HG02884 (cell line): Measurements from ENCODE around the gene ABHD2.
"Not testable (repeated sequence)": the region's sequence is repeated elsewhere in the genome, so short reads cannot be mapped to it uniquely, and the experiment has no call there.

Source experiments
- ATAC-seq: cut with Tn5 transposase; IDR thresholded peaks from one replicate; pipeline ENCODE4 v1.9.1; 2021; ENCODE audit warnings: mild to moderate bottlenecking, moderate library complexity; ENCODE audit not compliant: unreplicated experiment

Gene ABHD2

DNA sequence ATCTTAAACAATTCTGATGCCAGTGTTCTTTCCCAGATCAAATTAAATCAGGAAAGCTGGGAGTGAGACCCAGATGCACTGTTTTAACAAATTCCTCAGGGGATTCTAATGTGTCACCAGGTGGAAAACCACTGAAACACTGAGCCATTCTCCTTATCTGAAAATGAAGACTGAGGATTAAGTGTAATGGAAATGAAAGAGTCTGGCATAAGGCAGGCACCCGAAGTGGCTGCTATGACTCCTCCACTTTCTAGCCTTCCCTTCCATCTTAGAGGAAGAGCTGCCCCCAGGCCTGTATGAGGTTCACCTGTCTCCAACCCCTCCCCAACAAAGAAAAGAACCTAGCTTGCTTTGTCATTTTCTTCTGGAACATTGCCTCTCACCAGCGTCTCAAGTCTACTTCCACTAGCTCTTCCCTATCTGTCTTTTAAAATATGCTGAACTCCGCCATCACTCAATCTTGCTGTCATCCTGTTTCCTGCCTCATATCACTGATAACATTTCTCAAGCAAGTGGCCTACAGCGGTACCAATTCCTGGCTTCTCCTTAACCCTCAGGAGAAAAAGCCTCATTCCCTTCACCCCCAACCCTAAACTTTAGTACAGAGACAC, 13.7 kb upstream of the ABHD2 start:
- ATAC-seq: no peak

DNA sequence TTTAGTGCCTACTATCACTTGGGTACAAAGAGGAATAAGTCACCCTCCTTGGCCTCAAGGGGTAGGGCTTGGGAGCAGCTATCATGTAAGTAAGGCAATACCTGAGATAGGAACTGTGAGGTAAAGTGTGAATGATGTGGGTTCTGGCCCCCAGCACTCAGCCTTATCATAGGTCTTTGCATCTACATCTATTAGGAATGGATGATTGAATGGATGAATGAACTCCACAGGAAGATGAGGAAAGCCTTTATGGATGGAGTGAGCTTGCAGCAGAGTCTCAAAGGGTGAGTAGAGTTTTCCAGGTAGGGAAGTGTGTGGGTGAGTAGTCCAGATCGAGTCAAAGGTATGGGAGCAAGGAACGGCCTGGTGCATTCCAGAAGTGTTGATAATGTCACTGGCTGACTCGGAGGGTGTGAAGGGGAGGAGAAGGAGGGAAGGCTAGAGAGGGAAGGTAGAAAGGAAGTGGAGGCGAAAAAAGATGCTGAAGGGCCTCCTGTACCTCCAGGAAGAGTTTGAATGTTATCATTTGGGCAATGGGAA, 13.1 kb upstream of the ABHD2 start:
- ATAC-seq: no peak

- no peak for ATAC-seq
Observed at GRCh38 chr15:89075846-89076245, 12.4 kb upstream of the ABHD2 start.

GRCh38 chr15:89077750-89078149, 10.5 kb upstream of the ABHD2 start:
- ATAC-seq: no peak

DNA sequence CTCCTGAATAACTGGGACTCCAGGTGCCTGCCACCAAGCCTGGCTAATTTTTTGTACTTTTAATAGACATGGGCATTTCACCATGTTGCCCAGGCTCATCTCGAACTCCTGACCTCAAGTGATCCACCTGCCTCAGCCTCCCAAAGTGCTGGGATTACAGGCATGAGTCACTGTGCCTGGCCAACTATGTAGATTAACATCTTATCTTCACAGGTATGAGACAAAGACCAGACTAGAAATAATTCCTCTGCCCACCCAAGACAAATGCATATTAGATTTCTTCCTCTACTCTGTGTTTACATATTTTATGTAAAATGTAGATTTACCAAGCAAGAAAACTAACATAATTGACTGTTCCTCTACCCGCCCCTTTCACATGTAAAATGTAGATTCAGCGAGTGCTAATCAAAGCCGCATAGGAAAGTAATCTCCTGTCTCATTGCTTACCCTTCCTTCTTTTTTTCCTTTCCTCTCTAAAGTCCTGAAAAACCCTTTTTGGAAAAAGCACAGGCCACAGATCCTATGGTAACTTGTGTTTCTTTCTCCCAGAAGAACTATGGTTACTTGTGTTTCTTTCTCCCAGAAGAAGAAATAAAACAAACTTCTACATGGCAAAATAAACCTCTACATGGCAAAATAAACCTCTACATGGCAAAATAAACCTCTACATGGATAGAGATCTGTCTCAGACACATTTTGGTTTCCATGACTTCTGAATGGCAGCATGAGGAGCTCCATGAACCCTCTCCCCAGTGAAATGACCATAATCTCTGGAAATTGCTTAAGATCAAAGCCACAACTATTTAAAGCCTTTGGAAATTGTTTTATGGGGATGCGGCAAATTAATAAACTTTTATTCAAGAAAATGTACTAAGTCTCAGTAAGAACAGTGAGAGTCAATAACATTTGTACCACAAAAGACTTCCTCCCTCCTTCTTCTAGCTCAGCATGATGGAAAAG, 9.1 kb upstream of the ABHD2 start:
- no peak for ATAC-seq

GRCh38 chr15:89081878-89082277, 6.4 kb upstream of the ABHD2 start:
- no peak for ATAC-seq

DNA sequence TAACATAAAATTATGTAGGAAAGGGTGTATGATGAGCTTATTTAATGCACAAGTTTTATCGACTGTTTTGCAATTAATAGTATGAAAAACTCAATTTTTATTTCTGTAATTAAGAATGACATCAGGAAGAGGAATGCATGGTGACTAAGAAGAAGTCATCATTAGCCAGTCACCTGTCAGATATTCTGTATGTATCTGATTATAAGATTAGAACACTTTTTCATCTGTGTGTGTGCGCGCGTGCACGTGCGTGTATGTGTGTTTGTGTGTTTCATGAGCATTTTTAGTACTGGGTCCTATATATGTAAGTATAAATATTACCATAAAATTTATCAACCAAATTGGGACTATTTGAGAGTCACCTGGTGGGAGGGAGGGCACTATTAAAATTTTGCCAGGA, 5.0 kb upstream of the ABHD2 start:
- ATAC-seq: no peak

- ATAC-seq: no peak
Observed at GRCh38 chr15:89085289-89085926, 2.8 kb upstream of the ABHD2 start.

DNA sequence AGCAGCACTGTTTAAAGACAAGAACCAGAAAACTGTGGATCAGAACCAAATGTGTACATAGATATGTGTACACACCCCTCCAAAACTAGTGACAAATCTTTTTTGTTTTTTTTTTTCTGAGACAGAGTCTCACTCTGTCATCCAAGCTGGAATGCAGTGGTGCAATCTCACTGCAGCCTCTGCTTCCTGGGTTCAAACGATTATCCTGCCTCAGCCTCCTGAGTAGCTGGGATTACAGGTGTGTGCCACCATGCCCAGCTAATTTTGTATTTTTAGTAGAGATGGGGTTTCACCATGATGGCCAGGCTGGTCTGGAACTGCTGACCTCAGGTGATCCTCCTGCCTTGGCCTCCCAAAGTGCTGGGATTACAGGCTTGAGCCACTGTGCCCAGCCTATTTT, 2.3 kb upstream of the ABHD2 start:
- not testable (repeated sequence) for ATAC-seq

GRCh38 chr15:89086390-89086789, 1.9 kb upstream of the ABHD2 start:
- not testable (repeated sequence) for ATAC-seq

DNA sequence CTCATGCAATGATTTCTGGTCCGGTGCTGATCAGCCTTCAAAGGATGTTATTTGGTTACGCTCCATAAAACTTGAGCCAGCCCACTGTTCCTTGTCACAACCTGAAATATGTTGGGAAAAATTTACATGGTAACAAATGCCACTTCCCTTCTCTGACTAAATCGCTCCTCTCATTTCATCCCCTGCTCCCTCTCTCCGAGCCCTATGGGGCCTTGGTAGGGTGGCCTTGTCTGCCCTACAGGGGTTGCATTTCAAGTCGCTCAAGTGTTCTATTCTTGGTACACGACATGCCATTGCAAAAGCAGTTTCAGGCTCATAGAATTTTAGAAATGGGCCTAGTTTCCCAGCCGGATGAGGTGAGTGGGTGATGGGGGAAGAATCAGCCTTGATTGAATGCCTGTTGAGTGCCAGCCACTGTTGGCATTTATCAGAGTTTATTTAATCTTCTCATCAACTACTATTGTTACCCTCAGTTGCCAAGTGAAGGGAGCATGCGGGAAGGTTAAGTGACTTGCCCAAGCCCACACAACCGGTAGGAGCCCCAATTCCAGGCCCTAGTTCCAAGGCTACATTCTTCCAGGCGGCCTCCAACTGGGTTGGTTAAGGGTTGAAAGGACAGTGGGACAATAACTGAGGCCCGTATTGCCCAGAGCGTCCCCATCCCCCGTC, 961 bp upstream of the ABHD2 start:
- no peak for ATAC-seq

DNA sequence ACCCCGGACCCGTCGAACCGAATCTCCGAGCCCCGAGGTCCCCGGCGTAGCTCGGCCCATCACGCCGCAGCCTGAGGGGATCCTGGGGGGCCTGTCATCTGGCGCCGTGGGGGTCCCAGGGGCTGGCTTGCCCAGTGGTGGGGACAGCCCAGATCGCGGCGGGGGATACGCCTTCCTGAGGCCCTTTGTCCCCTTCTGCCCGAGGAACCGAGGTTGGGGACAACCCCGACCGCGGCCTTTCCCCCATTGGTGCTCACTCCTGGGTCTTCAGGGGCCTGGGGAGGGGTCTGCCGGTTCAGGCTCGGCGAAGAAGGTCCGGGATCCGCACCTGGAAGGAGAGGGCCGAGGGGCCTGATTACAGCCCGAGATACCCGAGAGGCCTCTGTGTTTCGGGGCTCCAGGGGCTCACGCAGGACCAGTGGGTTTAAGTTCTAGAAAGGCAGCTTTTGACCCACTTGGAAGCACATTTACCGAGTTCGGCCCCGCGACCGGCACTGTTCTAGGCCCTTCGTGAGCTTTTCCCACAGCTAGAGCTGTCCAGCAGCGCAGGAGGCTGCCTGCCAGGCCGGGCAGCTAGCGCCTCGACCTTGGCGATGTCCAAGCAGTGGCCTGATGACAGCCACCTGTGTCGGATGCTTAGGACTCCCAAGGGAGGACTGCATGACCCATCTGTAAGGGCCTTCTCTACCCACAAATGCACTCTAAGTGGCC, 504 bp downstream of the ABHD2 start:
- no peak for ATAC-seq

DNA sequence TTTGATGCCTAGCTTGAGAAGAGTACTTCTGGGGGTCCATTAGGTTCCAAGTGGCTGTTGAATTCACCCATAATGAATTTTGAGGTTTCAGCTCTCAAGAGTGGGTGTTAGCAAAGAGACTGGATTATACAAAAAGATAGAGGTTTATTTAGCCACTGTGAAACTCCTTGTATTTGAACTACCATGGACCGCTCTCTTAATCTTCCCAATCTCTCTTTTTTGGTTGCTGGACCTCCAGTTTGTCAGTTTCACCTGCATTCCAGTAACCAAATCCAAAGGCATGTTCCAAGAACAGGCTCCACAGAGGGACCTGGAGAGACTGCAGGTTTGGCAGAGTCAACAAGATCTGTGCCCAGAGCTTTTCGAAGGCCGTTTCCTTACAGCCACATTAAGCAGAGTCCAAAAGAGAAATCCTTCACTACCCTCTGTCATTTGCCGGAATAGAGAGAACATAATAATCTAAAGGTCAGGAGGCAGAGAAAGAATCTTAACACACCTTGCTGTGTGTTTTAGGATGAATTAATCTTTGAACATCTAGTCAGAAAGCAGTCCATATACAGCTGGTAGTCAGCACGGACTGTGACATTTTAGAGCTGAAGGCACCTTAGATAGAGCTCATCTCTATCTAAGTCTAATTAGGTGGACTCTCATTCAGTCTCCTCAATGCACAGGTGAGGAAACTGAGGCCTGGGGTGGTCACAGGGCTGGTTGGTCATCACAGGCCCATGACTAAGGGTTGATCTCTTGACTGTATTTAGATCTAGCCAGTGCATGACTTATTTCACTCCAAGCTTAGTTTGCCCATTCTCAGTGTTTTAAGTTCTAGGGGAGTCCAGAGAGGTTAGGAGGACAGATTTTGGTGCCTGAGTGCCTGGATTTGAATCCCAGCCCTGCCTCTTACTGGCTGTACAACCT, 1.3 kb downstream of the ABHD2 start:
- no peak for ATAC-seq

- ATAC-seq: no peak
Observed at GRCh38 chr15:89090791-89091626, 2.8 kb downstream of the ABHD2 start.

DNA sequence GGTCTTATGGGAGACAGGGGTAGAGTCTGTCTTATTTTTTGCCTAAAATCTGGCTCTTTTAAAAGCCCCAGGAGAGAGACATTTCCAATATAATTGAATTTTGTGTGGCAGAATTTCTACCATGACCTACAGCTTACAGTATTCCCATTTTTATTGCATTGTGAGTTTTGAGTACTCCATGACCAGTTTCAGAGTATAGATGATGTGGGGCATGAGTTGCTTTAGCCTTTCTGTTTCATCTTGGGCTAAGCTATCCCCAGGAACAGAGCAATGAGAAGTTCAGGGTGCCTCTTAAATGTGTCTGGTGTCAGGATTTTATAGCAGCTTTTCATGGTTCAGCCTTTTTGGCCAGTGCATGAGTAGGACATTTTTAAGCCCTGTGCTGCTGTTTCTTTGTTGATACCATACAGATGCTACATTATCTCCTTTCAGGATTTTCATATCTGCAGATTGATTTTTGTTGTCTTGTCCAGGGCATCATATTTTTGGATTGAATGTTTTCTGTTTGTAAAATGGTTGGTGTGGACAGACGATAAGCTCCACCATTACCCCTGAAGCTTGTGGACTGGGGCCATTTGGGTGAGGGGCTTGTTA, 3.5 kb downstream of the ABHD2 start:
- ATAC-seq: no peak

DNA sequence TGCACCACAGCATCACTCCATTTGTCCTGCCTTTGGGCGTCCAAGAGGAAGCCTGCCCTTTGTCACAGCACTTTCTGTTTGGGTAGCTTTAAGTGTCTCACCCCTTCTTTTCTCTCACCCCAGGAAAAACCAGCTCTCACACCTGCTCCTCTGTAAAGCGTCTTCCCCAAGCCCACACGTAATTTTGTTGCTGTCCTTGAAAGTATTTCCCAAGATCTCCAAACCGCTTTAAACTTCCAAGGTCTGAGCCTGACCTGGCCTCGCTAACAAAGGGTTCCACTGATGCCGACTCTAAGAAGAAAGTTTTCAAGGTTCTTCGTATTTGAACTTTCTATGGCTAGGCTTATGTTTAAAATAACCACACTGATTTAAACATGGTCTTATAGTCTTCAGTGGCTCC, 5.3 kb downstream of the ABHD2 start:
- ATAC-seq: no peak

DNA sequence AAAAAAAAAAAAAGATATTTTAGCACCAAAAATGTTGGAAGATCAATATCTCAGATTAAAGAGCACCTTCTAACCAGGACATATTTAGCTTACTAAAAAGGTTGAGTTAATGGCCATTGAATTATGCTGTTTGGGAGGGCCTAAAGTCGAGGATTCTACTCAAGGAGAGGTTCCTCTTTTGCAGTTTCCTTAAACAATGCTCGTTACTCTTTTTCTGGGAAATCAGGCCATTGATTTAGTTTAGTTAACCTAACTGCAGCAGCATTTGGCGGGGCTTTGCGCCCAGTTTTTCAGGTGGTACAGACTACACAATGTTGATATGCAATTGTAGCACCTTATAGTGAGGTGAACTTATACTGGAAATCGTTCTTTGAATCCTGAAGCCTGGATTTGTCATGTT, 6.8 kb downstream of the ABHD2 start:
- no peak for ATAC-seq

DNA sequence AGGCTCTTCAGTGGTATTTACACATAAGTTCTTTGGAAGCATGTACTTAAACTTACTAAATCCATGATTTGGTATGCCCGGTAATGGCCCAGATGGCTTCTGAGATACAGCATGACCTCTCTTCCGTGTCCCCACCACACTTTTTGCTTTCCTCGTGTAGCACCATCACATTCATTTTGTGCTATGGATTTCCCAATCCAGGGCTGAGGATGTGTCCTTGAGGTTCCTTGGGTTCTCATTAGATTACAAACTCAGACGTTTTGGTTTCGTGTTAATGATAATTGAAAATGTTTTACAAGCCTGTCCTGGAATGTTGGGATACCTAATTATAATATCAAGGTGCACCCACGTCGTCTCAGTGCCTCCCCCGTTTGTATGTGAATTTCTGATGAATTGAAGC, 7.3 kb downstream of the ABHD2 start:
- no peak for ATAC-seq
